Upper lobe of left lung (tissue), 4 donors: Measurements from ENCODE around the gene NUBP1.

Source experiments
- CTCF ChIP-seq, 6 experiments: fragments of 450-650 bp in 4 of 6; fragments of 200-600 bp in 2 of 6; sonication (generic) in 2 of 6; IDR thresholded peaks; one replicate each; pipeline ENCODE4 v1.5.1; 2016 to 2019; ENCODE audit warnings: antibody characterized with exemption in 6 of 6
- POLR2A ChIP-seq, 4 donors: fragments of 450-650 bp; IDR thresholded peaks; one replicate each; pipeline ENCODE4 v1.5.1; 2016 to 2017; ENCODE audit warnings: antibody characterized with exemption in 4 of 4, mild to moderate bottlenecking in 2 of 4
- POLR2AphosphoS5 ChIP-seq, 2 donors: sonication (generic); formaldehyde crosslinking; IDR thresholded peaks; one replicate each; pipeline ENCODE4 v1.5.1; 2017; ENCODE audit warnings: antibody characterized with exemption in 2 of 2

GRCh38 chr16:10740000-10740844 is 3.4 kb upstream of the NUBP1 start:
- no peak for TF ChIP-seq CTCF (IDR thresholded peaks at IDR 0.05)
- no peak for TF ChIP-seq POLR2AphosphoS5 (IDR thresholded peaks at IDR 0.05)
- no peak for TF ChIP-seq POLR2A (IDR thresholded peaks at IDR 0.05)
